ENCODE data around the gene GJC2.
A peak's percentile ranks its signal among the peaks of the same experiment; 100 is the strongest.

GJC2 gene

DNA sequence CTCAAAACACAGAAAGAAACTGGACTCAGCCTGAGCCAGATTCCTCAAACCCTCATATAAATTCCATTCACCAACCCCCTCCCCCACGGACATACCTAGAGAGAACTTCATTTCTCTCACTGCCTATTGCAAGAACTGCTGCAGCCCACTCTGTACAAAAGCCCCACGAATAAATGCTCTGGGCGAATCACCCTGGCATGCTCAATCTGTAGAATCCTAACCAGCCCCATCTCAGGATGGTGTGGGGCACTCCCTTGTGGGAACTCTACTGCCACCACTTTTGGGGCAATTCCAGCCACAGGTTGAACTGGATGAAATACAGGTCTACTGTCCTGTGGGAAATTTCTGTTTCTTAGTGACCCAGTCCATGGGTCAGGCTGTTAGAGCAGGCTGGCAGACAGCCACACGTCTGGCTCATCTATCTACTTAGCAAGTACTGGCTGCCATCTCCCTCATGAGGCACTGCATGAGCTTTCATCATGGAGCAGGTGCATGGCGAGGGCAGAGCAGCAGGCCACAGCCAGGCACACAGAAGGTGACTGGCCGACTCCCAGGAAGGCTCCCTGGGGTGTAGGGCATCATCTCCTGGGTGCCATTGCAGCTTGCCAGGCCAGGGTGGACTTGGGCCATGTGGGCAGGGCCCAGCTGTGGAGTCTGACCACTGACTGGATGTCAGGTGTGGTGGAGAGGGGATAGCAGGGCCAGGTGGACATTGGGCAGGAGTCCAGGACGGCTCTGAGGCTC, 45.0 kb upstream of the GJC2 start:
- Histone ChIP-seq H3K9me3 (replicated peaks; ENCODE audit: insufficient read depth, low read length) (no peaks in the 10 kb centered on the region), H3F3A (ENCODE audit: insufficient read depth, low read length) (peaks cover 38% of the 10 kb centered on the region), H3K9ac (ENCODE audit: low read length) (peak overlapping the region; percentile 87; the same call in 1 of the 2 replicates), H2AFZ (ENCODE audit: low read length) (no peak overlapping the region), H3K27me3 (replicated peaks; ENCODE audit: insufficient read depth, low read length) (no peaks in the 10 kb centered on the region), H3K4me2 (ENCODE audit: low read depth, low read length) (peak overlapping the region; percentile 82; the same call in 1 of the 2 replicates), H3K27ac (ENCODE audit: low read length) (no peak overlapping the region), H3K9me2 (replicated peaks; ENCODE audit: insufficient read depth, low read length) (no peaks in the 10 kb centered on the region), H3K36me3 (replicated peaks; ENCODE audit: insufficient read depth, low read length) (0 out of 2 replicates have a peak, but pooled peaks cover 3% of the 10 kb centered on the region), H3K4me1 (ENCODE audit: low read length) (peaks cover 26% of the 10 kb centered on the region), H3K79me2 (ENCODE audit: low read length) (peaks cover 63% of the 10 kb centered on the region), H3K4me3 (ENCODE audit: low read length) (no peak overlapping the region), H4K20me1 (ENCODE audit: insufficient read depth, low read length) (peaks cover 4% of the 10 kb centered on the region; the same call in 1 of the 2 replicates)
- no peak for DNase-seq
- TF ChIP-seq EZH2phosphoT487 (IDR thresholded peaks at IDR 0.05; ENCODE audit: low read length) (no peak), EZH2 (optimal IDR thresholded peaks at IDR 0.05; ENCODE audit: low read depth, low read length) (no peak)
- TF ChIP-seq, protein P1, sequence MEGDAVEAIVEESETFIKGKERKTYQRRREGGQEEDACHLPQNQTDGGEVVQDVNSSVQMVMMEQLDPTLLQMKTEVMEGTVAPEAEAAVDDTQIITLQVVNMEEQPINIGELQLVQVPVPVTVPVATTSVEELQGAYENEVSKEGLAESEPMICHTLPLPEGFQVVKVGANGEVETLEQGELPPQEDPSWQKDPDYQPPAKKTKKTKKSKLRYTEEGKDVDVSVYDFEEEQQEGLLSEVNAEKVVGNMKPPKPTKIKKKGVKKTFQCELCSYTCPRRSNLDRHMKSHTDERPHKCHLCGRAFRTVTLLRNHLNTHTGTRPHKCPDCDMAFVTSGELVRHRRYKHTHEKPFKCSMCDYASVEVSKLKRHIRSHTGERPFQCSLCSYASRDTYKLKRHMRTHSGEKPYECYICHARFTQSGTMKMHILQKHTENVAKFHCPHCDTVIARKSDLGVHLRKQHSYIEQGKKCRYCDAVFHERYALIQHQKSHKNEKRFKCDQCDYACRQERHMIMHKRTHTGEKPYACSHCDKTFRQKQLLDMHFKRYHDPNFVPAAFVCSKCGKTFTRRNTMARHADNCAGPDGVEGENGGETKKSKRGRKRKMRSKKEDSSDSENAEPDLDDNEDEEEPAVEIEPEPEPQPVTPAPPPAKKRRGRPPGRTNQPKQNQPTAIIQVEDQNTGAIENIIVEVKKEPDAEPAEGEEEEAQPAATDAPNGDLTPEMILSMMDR (IDR thresholded peaks at IDR 0.05; ENCODE audit: low read length), result no peak

DNA sequence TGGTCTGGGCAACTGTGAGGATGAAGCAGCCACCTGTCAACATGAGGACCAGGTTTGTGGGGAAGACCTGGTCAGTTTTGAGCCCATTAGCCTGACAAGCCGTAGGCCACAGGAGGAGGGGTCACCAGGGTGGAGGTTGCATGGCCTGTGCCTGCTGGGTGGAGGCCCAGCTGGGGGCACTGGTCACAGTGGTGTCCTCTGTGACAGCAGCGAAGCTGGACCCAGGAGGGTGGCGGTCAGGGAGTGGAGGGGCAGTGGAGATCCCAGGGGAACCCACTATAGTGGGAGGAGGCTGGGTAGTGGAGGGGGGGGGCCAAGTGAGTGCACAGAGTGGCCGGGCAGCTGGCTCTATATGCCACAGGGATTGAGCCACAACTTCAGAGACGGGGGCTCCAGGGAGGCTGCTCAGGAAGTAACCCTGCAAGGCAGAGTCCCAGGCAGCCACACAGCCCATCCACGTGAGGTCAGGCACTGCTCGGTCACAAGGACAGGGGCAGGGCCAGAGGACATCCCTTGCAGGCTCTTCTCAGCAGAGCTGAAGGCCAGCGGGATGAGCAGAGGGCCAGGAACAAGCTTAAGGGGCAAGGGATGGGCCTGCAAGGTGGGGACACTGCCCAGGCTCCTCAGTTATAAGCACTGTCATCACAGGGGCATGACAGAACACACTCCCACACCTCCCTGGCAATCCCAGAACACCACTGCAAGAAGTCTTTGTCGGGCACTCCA, 44.3 kb upstream of the GJC2 start:
- H3K36me3 ChIP-seq (replicated peaks; ENCODE audit: insufficient read depth, low read length), result 0 out of 2 replicates have a peak, but pooled peaks cover 3% of the 10 kb centered on the region
- H2AFZ ChIP-seq (ENCODE audit: low read length), result no peak overlapping the region
- no peaks in the 10 kb centered on the region for H3K9me2 ChIP-seq (replicated peaks; ENCODE audit: insufficient read depth, low read length)
- H3K27ac ChIP-seq (ENCODE audit: low read length), result no peak overlapping the region
- no peak for DNase-seq
- peaks cover 34% of the 10 kb centered on the region for H3F3A ChIP-seq (ENCODE audit: insufficient read depth, low read length)
- no peak overlapping the region for H3K4me3 ChIP-seq (ENCODE audit: low read length)
- no peak overlapping the region for H3K4me2 ChIP-seq (ENCODE audit: low read depth, low read length)
- no peak for TF ChIP-seq EZH2 (optimal IDR thresholded peaks at IDR 0.05; ENCODE audit: low read depth, low read length)
- TF ChIP-seq EZH2phosphoT487 (IDR thresholded peaks at IDR 0.05; ENCODE audit: low read length), result no peak
- TF ChIP-seq, protein P1 (IDR thresholded peaks at IDR 0.05; ENCODE audit: low read length), result no peak
- H3K79me2 ChIP-seq (ENCODE audit: low read length), result peaks cover 64% of the 10 kb centered on the region
- no peaks in the 10 kb centered on the region for H3K9me3 ChIP-seq (replicated peaks; ENCODE audit: insufficient read depth, low read length)
- no peaks in the 10 kb centered on the region for H3K27me3 ChIP-seq (replicated peaks; ENCODE audit: insufficient read depth, low read length)
- peaks cover 1% of the 10 kb centered on the region; the same call in 1 of the 2 replicates for H4K20me1 ChIP-seq (ENCODE audit: insufficient read depth, low read length)
- no peak overlapping the region for H3K9ac ChIP-seq (ENCODE audit: low read length)
- peaks cover 33% of the 10 kb centered on the region for H3K4me1 ChIP-seq (ENCODE audit: low read length)

DNA sequence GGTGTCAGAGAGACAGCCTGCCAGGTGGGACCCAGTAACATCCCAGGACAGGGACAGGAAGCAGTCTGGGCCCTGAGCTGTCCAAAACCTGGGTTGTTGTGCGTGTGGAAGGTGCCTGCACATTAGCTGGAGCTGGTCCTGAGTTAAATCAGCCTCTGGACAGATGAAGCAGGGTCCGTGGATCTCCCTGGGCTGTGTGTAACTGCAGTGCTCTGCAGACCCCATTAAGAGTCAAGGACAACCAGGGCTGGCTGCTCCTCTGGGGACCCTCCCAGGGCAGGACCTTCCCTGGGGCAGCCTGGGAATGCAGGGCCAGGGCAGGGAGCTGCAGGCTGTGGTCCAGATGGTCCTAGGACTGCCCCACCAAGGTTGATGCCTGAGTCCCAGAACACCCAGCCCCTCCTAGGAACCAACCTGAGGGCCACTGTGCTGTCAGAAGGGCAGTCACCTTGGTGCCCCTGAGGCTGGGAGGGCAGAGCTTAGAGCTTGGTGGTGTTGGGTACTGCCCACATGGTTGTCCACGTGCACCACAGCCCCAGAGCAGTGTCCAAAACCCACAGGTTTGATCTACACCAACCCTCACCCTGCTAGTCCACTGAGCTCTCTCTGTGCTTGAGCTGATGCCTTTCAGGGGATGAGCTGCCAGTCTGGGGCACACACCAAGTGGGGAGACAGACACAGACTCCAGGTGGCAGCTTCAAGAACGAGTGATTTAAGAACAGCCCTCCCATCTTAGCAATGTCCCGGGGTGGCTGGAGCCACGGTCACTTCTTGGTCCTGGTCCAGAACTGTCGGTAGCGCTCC, 43.5 kb upstream of the GJC2 start:
- Histone ChIP-seq H3K79me2 (ENCODE audit: low read length) (peaks cover 60% of the 10 kb centered on the region), H2AFZ (ENCODE audit: low read length) (no peak overlapping the region), H3K4me3 (ENCODE audit: low read length) (no peak overlapping the region), H3K4me2 (ENCODE audit: low read depth, low read length) (no peak overlapping the region), H3K27ac (ENCODE audit: low read length) (no peak overlapping the region), H3K4me1 (ENCODE audit: low read length) (peaks cover 34% of the 10 kb centered on the region), H3F3A (ENCODE audit: insufficient read depth, low read length) (peaks cover 31% of the 10 kb centered on the region), H3K9me3 (replicated peaks; ENCODE audit: insufficient read depth, low read length) (no peaks in the 10 kb centered on the region), H3K27me3 (replicated peaks; ENCODE audit: insufficient read depth, low read length) (no peaks in the 10 kb centered on the region), H3K36me3 (replicated peaks; ENCODE audit: insufficient read depth, low read length) (0 out of 2 replicates have a peak, but pooled peaks cover 3% of the 10 kb centered on the region), H3K9ac (ENCODE audit: low read length) (no peak overlapping the region), H3K9me2 (replicated peaks; ENCODE audit: insufficient read depth, low read length) (no peaks in the 10 kb centered on the region), H4K20me1 (ENCODE audit: insufficient read depth, low read length) (no peaks in the 10 kb centered on the region)
- TF ChIP-seq EZH2phosphoT487 (IDR thresholded peaks at IDR 0.05; ENCODE audit: low read length), result no peak
- no peak for TF ChIP-seq EZH2 (optimal IDR thresholded peaks at IDR 0.05; ENCODE audit: low read depth, low read length)
- TF ChIP-seq, protein P1 (IDR thresholded peaks at IDR 0.05; ENCODE audit: low read length), result no peak
- DNase-seq, result no peak
